GM12892 (cell line): ENCODE measurements around the gene GALNT14.

Experiments
- POLR2A ChIP-seq: IDR thresholded peaks from 2 replicates; pipeline ENCODE4 v1.6.1; 2011; ENCODE audit warnings: low read depth, low read length, control low read depth
- POLR2AphosphoS5 ChIP-seq: IDR thresholded peaks from 2 replicates; pipeline ENCODE4 v1.6.1; 2011; ENCODE audit warnings: low read depth, low read length, control low read depth

DNA sequence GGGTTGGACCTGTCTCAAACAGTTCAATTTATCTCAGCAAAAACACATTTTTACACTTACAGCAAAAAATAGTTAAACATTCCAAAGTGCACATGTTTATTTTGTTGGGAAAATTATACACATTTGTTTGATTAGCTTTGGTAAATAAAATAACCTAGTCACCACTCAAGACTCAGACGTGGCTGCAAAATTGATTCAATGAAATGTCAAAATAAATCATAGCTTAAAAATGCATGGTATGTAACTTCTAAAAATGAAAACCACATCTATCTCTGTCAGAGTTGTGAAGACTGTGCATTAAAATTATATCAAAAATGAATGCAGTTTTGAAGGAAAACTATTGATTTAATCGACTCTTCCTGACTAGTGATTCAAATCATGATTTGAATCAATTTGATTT, 56.7 kb downstream of the GALNT14 start:
- no peak for TF ChIP-seq POLR2AphosphoS5
- no peak for TF ChIP-seq POLR2A
